Esophagus muscularis mucosa (tissue), 4 donors: ENCODE results near the gene BRI3BP. TPM values are rescaled to one million over a fixed set of nuclear protein-coding genes. Genes with fewer than 3 reads are reported as not detected.

Experiments used
- DNase-seq: peaks from one replicate; pipeline ENCODE4 v3.0.0-alpha.2; 2017; ENCODE audit errors: extremely low spot score
- H3K27ac ChIP-seq, 4 donors: fragments of 200-600 bp; sonication (generic); replicated peaks in 1 of 4; 1 replicate in 3 of 4; 2 replicates in 1 of 4; pipeline ENCODE4 v1.5.1; 2016 to 2019; ENCODE audit warnings: mild to moderate bottlenecking in 1 of 4
- H3K27me3 ChIP-seq, 4 donors: fragments of 200-600 bp; sonication (generic); one replicate each; pipeline versions ENCODE4 v1.5.1 to v1.6.0; 2016 to 2019
- H3K36me3 ChIP-seq, 4 donors: fragments of 200-600 bp; sonication (generic); one replicate each; pipeline ENCODE4 v1.5.1; 2016 to 2019
- H3K4me1 ChIP-seq, 4 donors: fragments of 200-600 bp; sonication (generic); one replicate each; pipeline ENCODE4 v1.5.1; 2016 to 2019
- H3K4me3 ChIP-seq, 4 donors: fragments of 200-600 bp; sonication (generic); 1 replicate in 2 of 4; 2 replicates in 2 of 4; pipeline ENCODE4 v1.5.1; 2016 to 2019; ENCODE audit warnings: mild to moderate bottlenecking in 4 of 4, moderate library complexity in 1 of 4
- H3K9me3 ChIP-seq, 4 donors: fragments of 200-600 bp; sonication (generic); 1 replicate in 3 of 4; 2 replicates in 1 of 4; pipeline ENCODE4 v1.5.1; 2016 to 2019
- CTCF ChIP-seq, 3 experiments: fragments of 200-600 bp in 2 of 3; fragments of 450-650 bp in 1 of 3; sonication (generic) in 2 of 3; IDR thresholded peaks; one replicate each; pipeline ENCODE4 v1.5.1; 2017 to 2019; ENCODE audit warnings: antibody characterized with exemption in 3 of 3, mild to moderate bottlenecking in 2 of 3, moderate library complexity in 1 of 3
- EP300 ChIP-seq: sonication (generic); formaldehyde crosslinking; IDR thresholded peaks from one replicate; pipeline ENCODE4 v1.6.1; 2017; ENCODE audit warnings: antibody characterized with exemption
- POLR2A ChIP-seq: fragments of 450-650 bp; IDR thresholded peaks from one replicate; pipeline ENCODE4 v1.6.1; 2017; ENCODE audit warnings: antibody characterized with exemption, moderate library complexity, mild to moderate bottlenecking, low read depth
- POLR2AphosphoS5 ChIP-seq, 2 donors: sonication (generic); formaldehyde crosslinking; IDR thresholded peaks; one replicate each; pipeline ENCODE4 v1.6.1; 2017; ENCODE audit warnings: antibody characterized with exemption in 2 of 2
- WGBS: methylation state at CpG from one replicate; pipeline ENCODE4 v1.1.5; 2018; 5-methylcytosine and 5-hydroxymethylcytosine counted together
- intact Hi-C: fragments of 100-400 bp; cut with DNase I; formaldehyde crosslinking; loops from one replicate; pipeline ENCODE4 v1.15.1; 2023
- total RNA-seq, 4 donors: library from RNA; depleted of rRNA; stranded (reverse); fragments of >200 nt; gene quantifications; one replicate each; pipeline versions ENCODE4 v1.1.0 to v1.2.1, GENCODE V29; 2016

BRI3BP gene
- total RNA-seq, 4 donors from 2014 or later = 2.2 to 3.3 (median 2.5) TPM

- 90% methylated on average over 14 of the region's 14 CpGs for WGBS
- TF ChIP-seq CTCF (IDR thresholded peaks at IDR 0.05) (no peak), POLR2AphosphoS5 (IDR thresholded peaks at IDR 0.05) (no peak), POLR2A (no peak), EP300 (no peak)
- no peak for DNase-seq
Observed at GRCh38 chr12:125005652-125006051, 12.2 kb downstream of the BRI3BP start.

GRCh38 chr12:125006365-125006764, 12.9 kb downstream of the BRI3BP start:
- Histone ChIP-seq H3K9me3 (no peaks in the 10 kb centered on the region), H3K27ac (no peak overlapping the region), H3K27me3 (no peaks in the 10 kb centered on the region), H3K4me1 (no peaks in the 10 kb centered on the region), H3K4me3 (no peak overlapping the region), H3K36me3 (no peaks in the 10 kb centered on the region)
- 96% methylated on average over 9 of the region's 11 CpGs for WGBS
- intact Hi-C loops = no loop called here
- DNase-seq = no peak
- TF ChIP-seq CTCF (IDR thresholded peaks at IDR 0.05) (no peak), EP300 (no peak), POLR2A (no peak), POLR2AphosphoS5 (IDR thresholded peaks at IDR 0.05) (no peak)

More at GRCh38 chr12:125005652-125006051, 12.2 kb downstream of the BRI3BP start:
- Histone ChIP-seq H3K27me3 (no peaks in the 10 kb centered on the region), H3K27ac (no peak overlapping the region), H3K9me3 (no peaks in the 10 kb centered on the region), H3K4me1 (no peaks in the 10 kb centered on the region), H3K4me3 (no peak overlapping the region), H3K36me3 (no peaks in the 10 kb centered on the region)
- intact Hi-C loops = no loop called here

- no peak overlapping the region for H3K4me3 ChIP-seq
- TF ChIP-seq EP300 (no peak), POLR2A (no peak), POLR2AphosphoS5 (IDR thresholded peaks at IDR 0.05) (no peak), CTCF (IDR thresholded peaks at IDR 0.05) (no peak)
- intact Hi-C loops = no loop called here
- WGBS = 85% methylated on average over 12 of the region's 14 CpGs
- H3K4me1 ChIP-seq = no peaks in the 10 kb centered on the region
- H3K9me3 ChIP-seq = no peaks in the 10 kb centered on the region
- H3K36me3 ChIP-seq = peaks cover 3 to 33% (median 11%) of the 10 kb centered on the region in 4 donors
- no peaks in the 10 kb centered on the region for H3K27me3 ChIP-seq
- no peak for DNase-seq
- no peak overlapping the region for H3K27ac ChIP-seq
Observed at GRCh38 chr12:125013816-125014442, 20.5 kb downstream of the BRI3BP start.

GRCh38 chr12:125014526-125014925, 21.1 kb downstream of the BRI3BP start:
- Histone ChIP-seq H3K36me3 (peaks cover 3 to 33% (median 11%) of the 10 kb centered on the region in 4 donors), H3K9me3 (no peaks in the 10 kb centered on the region), H3K27ac (no peak overlapping the region), H3K4me3 (no peak overlapping the region), H3K4me1 (no peaks in the 10 kb centered on the region), H3K27me3 (no peaks in the 10 kb centered on the region)
- 92% methylated on average over 5 of the region's 5 CpGs for WGBS
- no peak for DNase-seq
- TF ChIP-seq POLR2A (no peak), POLR2AphosphoS5 (IDR thresholded peaks at IDR 0.05) (no peak), CTCF (IDR thresholded peaks at IDR 0.05) (no peak), EP300 (no peak)
- intact Hi-C loops = no loop called here
